Epithelial cell of prostate (primary cell): ENCODE data around the gene CNTRL.

ENCODE experiments used
- DNase-seq: peaks from one replicate; pipeline ENCODE4 v3.0.0-alpha.2; 2011; ENCODE audit warnings: low read depth, low spot score
- H3K27ac ChIP-seq: fragments of 450-650 bp; 2 replicates; pipeline ENCODE4 v1.5.1; 2017; ENCODE audit warnings: mild to moderate bottlenecking

The CNTRL gene

GRCh38 chr9:121220996-121221663, 146.4 kb downstream of the CNTRL start:
- no peak overlapping the region for H3K27ac ChIP-seq
- DNase-seq: no peak

- H3K27ac ChIP-seq: no peak overlapping the region
- DNase-seq: no peak
Observed at GRCh38 chr9:121221664-121222055, 146.9 kb downstream of the CNTRL start.

GRCh38 chr9:121222524-121223171, 147.9 kb downstream of the CNTRL start:
- DNase-seq: no peak
- no peak overlapping the region for H3K27ac ChIP-seq

- DNase-seq: no peak
- H3K27ac ChIP-seq: no peak overlapping the region
Observed at GRCh38 chr9:121225240-121225639, 150.5 kb downstream of the CNTRL start.

- DNase-seq: no peak
- no peak overlapping the region for H3K27ac ChIP-seq
Observed at GRCh38 chr9:121226175-121226574, 151.4 kb downstream of the CNTRL start.
